HepG2 (cell line): ENCODE measurements around the gene USP5. TPM values are rescaled to one million over a fixed set of nuclear protein-coding genes. Genes with fewer than 3 reads are reported as not detected.

ENCODE experiments used
- ATAD3A ChIP-seq: sonication (generic); formaldehyde crosslinking; IDR thresholded peaks from 2 replicates; pipeline ENCODE4 v1.4.0; 2020; ENCODE audit warnings: missing genetic modification reagents
- CEBPB ChIP-seq: IDR thresholded peaks from 2 replicates; pipeline ENCODE4 v1.6.1; 2011; ENCODE audit warnings: low read depth, low read length, improper control_type of control experiment, borderline replicate concordance
- DRAP1 ChIP-seq: IDR thresholded peaks from 2 replicates; pipeline ENCODE4 v1.6.1; 2016; ENCODE audit warnings: missing genetic modification reagents, missing compliant biosample characterization
- ELF1 ChIP-seq: sonication (generic); formaldehyde crosslinking; IDR thresholded peaks from 2 replicates; pipeline ENCODE4 v1.4.0; 2020; ENCODE audit warnings: missing genetic modification reagents
- FOXJ3 ChIP-seq: sonication (generic); formaldehyde crosslinking; IDR thresholded peaks from 2 replicates; pipeline ENCODE4 v1.4.0; 2020; ENCODE audit warnings: missing genetic modification reagents, mild to moderate bottlenecking, borderline replicate concordance
- HOXA3 ChIP-seq: sonication (generic); formaldehyde crosslinking; IDR thresholded peaks from 2 replicates; pipeline ENCODE4 v1.5.0; 2020; ENCODE audit warnings: missing genetic modification reagents
- HOXA5 ChIP-seq: sonication (generic); formaldehyde crosslinking; IDR thresholded peaks from 2 replicates; pipeline ENCODE4 v1.4.0; 2020; ENCODE audit warnings: missing genetic modification reagents
- KDM4B ChIP-seq: sonication (generic); formaldehyde crosslinking; IDR thresholded peaks from 2 replicates; pipeline ENCODE4 v1.4.0; 2020; ENCODE audit warnings: missing genetic modification reagents
- LCORL ChIP-seq, 2 experiments: fragments of 450-650 bp in 1 of 2; sonication (generic) in 1 of 2; formaldehyde crosslinking in 1 of 2; IDR thresholded peaks; 2 replicates each; pipeline versions ENCODE4 v1.5.0 to v1.6.1; 2017 to 2020; ENCODE audit warnings: antibody characterized with exemption in 1 of 2, missing genetic modification reagents in 1 of 2
- NRL ChIP-seq: sonication (generic); formaldehyde crosslinking; IDR thresholded peaks from 2 replicates; pipeline ENCODE4 v1.5.0; 2020; ENCODE audit warnings: missing genetic modification reagents, mild to moderate bottlenecking, moderate library complexity, borderline replicate concordance
- PAX8 ChIP-seq: sonication (generic); formaldehyde crosslinking; IDR thresholded peaks from 2 replicates; pipeline ENCODE4 v1.8.0; 2022; ENCODE audit warnings: mild to moderate bottlenecking, missing genetic modification reagents, borderline replicate concordance
- RFXAP ChIP-seq: sonication (generic); formaldehyde crosslinking; IDR thresholded peaks from 2 replicates; pipeline ENCODE4 v1.4.0; 2020; ENCODE audit warnings: missing genetic modification reagents, borderline replicate concordance
- RNF2 ChIP-seq: fragments of 450-650 bp; conservative IDR thresholded peaks from 2 replicates; pipeline ENCODE4 v1.6.1; 2016; ENCODE audit warnings: low read depth
- SNAPC4 ChIP-seq: sonication (generic); formaldehyde crosslinking; IDR thresholded peaks from 2 replicates; pipeline ENCODE4 v1.4.0; 2020; ENCODE audit warnings: mild to moderate bottlenecking, missing genetic modification reagents
- SRSF9 ChIP-seq: fragments of 200-400 bp; formaldehyde crosslinking; IDR thresholded peaks from 2 replicates; pipeline ENCODE4 v1.6.1; 2018; ENCODE audit warnings: borderline replicate concordance, mild to moderate bottlenecking, low read depth, low read length; ENCODE audit not compliant: insufficient read depth, poor library complexity, severe bottlenecking
- TBL1XR1 ChIP-seq: fragments of 150-350 bp; IDR thresholded peaks from 2 replicates; pipeline ENCODE4 v1.6.1; 2014; ENCODE audit warnings: borderline replicate concordance, low read length; ENCODE audit not compliant: partially characterized antibody
- ZFAT ChIP-seq: sonication (generic); formaldehyde crosslinking; conservative IDR thresholded peaks from 2 replicates; pipeline ENCODE4 v1.8.1; 2023; ENCODE audit warnings: missing genetic modification reagents, inconsistent platforms
- ZNF235 ChIP-seq: sonication (generic); formaldehyde crosslinking; IDR thresholded peaks from 2 replicates; pipeline ENCODE4 v1.8.1; 2023; ENCODE audit warnings: mild to moderate bottlenecking, missing genetic modification reagents, borderline replicate concordance
- ZNF256 ChIP-seq: sonication (generic); formaldehyde crosslinking; conservative IDR thresholded peaks from 2 replicates; pipeline ENCODE4 v1.4.0; 2020; ENCODE audit warnings: missing genetic modification reagents
- ZNF564 ChIP-seq: sonication (generic); formaldehyde crosslinking; IDR thresholded peaks from 2 replicates; pipeline ENCODE4 v1.8.1; 2023; ENCODE audit warnings: mild to moderate bottlenecking, missing genetic modification reagents
- ZNF678 ChIP-seq: sonication (generic); formaldehyde crosslinking; IDR thresholded peaks from 2 replicates; pipeline ENCODE4 v1.4.0; 2020; ENCODE audit warnings: mild to moderate bottlenecking, missing genetic modification reagents
- ZNF839 ChIP-seq: sonication (generic); formaldehyde crosslinking; IDR thresholded peaks from 2 replicates; pipeline ENCODE4 v1.4.0; 2020; ENCODE audit warnings: missing genetic modification reagents, mild to moderate bottlenecking, borderline replicate concordance
- ZUFSP ChIP-seq: sonication (generic); formaldehyde crosslinking; IDR thresholded peaks from 2 replicates; pipeline ENCODE4 v1.9.0; 2021; ENCODE audit warnings: missing genetic modification reagents, mild to moderate bottlenecking, borderline replicate concordance
- polyA plus RNA-seq, 8 experiments: library from polyadenylated mRNA; depleted of rRNA in 3 of 8; stranded (reverse) in 7 of 8; unstranded in 1 of 8; fragments of >200 nt; fragmentation: Illumina TruSeq in 4 of 8; extraction: Trizol in 4 of 8; gene quantifications; 2 replicates each; pipeline versions ENCODE4 v1.2.1 to v1.2.3, GENCODE V29; 2011 to 2016; ENCODE audit warnings: low read depth in 4 of 8, missing spikeins in 1 of 8, mixed read lengths in 1 of 8; ENCODE audit not compliant: insufficient read depth in 1 of 8
- total RNA-seq, 5 experiments: library from RNA; depleted of rRNA; stranded (reverse); fragments of >200 nt; fragmentation: Illumina TruSeq; extraction: Trizol; gene quantifications; 2 replicates each; pipeline ENCODE4 v1.2.3, GENCODE V29; 2016; ENCODE audit warnings: low read depth in 1 of 5
- TF ChIP-seq, protein P1 (sequence below), 2 experiments: fragments of 450-650 bp in 1 of 2; sonication (generic) in 1 of 2; formaldehyde crosslinking; IDR thresholded peaks; 2 replicates each; pipeline versions ENCODE4 v1.5.0 to v1.8.0; 2020 to 2022; ENCODE audit warnings: mild to moderate bottlenecking in 1 of 2, missing genetic modification reagents in 1 of 2

Gene USP5
- total and polyA plus RNA-seq, 2 of the 13 experiments (the other 11 are each of a cell fraction or from before 2014, with no cell fraction given), result 39.6 to 56.0 TPM

DNA sequence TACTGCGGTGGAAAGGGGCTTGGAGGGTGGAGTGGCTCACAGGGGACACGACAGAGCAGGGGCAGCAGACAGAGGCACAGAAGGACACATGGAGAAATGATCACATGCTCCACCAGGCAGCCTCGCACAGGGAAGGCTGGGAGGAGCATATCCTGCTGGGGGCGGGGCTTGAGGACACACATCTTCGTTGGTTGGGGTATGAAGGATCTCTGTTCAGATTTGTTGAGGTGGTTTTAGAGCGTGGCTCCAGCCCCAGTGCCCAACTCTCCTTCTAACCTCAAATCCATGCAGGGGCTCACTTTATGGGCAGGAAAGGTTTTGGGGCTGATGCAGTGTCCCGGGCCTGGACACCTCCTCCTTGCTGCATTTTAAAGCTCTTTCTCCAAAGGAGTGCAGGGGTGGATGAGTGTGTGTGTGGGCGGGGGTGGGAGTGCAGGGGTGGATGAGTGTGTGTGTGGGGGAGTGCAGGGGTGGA, 24.5 kb upstream of the USP5 start (continued):
- TF ChIP-seq RNF2 (no peak), ZUFSP (CRISPR knock-in tag) (no peak), ELF1 (no peak), ZNF678 (CRISPR knock-in tag) (no peak), ZFAT (CRISPR knock-in tag) (no peak), ZNF839 (CRISPR knock-in tag) (no peak), ATAD3A (CRISPR knock-in tag) (no peak), FOXJ3 (CRISPR knock-in tag) (no peak), SNAPC4 (CRISPR knock-in tag) (no peak), KDM4B (CRISPR knock-in tag) (no peak), HOXA5 (CRISPR knock-in tag) (no peak), ZNF564 (no peak), HOXA3 (no peak), TBL1XR1 (no peak), ZNF235 (CRISPR knock-in tag) (no peak), SRSF9 (no peak), PAX8 (CRISPR knock-in tag) (no peak), ZNF256 (CRISPR knock-in tag) (no peak), LCORL (IDR thresholded peaks at IDR 0.05) (no peak), LCORL (CRISPR knock-in tag; IDR thresholded peaks at IDR 0.05) (no peak), NRL (CRISPR knock-in tag) (no peak), CEBPB (no peak), DRAP1 (CRISPR knock-in tag) (peak; percentile 64), RFXAP (CRISPR knock-in tag) (no peak)
- TF ChIP-seq, protein P1, sequence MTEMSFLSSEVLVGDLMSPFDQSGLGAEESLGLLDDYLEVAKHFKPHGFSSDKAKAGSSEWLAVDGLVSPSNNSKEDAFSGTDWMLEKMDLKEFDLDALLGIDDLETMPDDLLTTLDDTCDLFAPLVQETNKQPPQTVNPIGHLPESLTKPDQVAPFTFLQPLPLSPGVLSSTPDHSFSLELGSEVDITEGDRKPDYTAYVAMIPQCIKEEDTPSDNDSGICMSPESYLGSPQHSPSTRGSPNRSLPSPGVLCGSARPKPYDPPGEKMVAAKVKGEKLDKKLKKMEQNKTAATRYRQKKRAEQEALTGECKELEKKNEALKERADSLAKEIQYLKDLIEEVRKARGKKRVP (CRISPR knock-in tag; IDR thresholded peaks at IDR 0.05), result no peak
